HG03103 (cell line): ENCODE data around the gene EID2B.

Source experiments
- ATAC-seq: cut with Tn5 transposase; IDR thresholded peaks from one replicate; pipeline ENCODE4 v1.9.1; 2021; ENCODE audit warnings: low read depth; ENCODE audit not compliant: unreplicated experiment

The EID2B gene

GRCh38 chr19:39532233-39533002 lies at the start of gene EID2B:
Gene EID2B, minus strand, starts transcription at chr19:39532852. Its CDS starts 50 bp downstream, at chr19:39532802.
- peak; percentile 79 for ATAC-seq

GRCh38 chr19:39582442-39582841 lies 49.8 kb upstream of the EID2B start:
- ATAC-seq: no peak

GRCh38 chr19:39568604-39569003 lies 36.0 kb upstream of the EID2B start:
- no peak for ATAC-seq

GRCh38 chr19:39566064-39566463 lies 33.4 kb upstream of the EID2B start:
- no peak for ATAC-seq

- ATAC-seq: no peak
Observed at GRCh38 chr19:39563408-39563807, 30.8 kb upstream of the EID2B start.

- no peak for ATAC-seq
Observed at GRCh38 chr19:39558624-39559117, 26.0 kb upstream of the EID2B start.

- ATAC-seq: no peak
Observed at GRCh38 chr19:39557811-39558623, 25.4 kb upstream of the EID2B start.

- no peak for ATAC-seq
Observed at GRCh38 chr19:39555883-39556282, 23.2 kb upstream of the EID2B start.

- ATAC-seq: no peak
Observed at GRCh38 chr19:39554701-39555311, 22.2 kb upstream of the EID2B start.

GRCh38 chr19:39553082-39553652 lies 20.5 kb upstream of the EID2B start:
- ATAC-seq: no peak

GRCh38 chr19:39550197-39550596 lies 17.5 kb upstream of the EID2B start:
- ATAC-seq: no peak

- no peak for ATAC-seq
Observed at GRCh38 chr19:39546599-39546998, 13.9 kb upstream of the EID2B start.

GRCh38 chr19:39544911-39545310 lies 12.3 kb upstream of the EID2B start:
- no peak for ATAC-seq

- ATAC-seq: no peak
Observed at GRCh38 chr19:39544226-39544903, 11.7 kb upstream of the EID2B start.

- no peak for ATAC-seq
Observed at GRCh38 chr19:39543477-39543857, 10.8 kb upstream of the EID2B start.

- ATAC-seq: no peak
Observed at GRCh38 chr19:39542206-39542605, 9.6 kb upstream of the EID2B start.

- no peak for ATAC-seq
Observed at GRCh38 chr19:39540333-39540673, 7.7 kb upstream of the EID2B start.

- ATAC-seq: peak; percentile 86
Observed at GRCh38 chr19:39539518-39540332, 7.1 kb upstream of the EID2B start, which contains the start of gene EID2. Gene EID2, minus strand, starts transcription at chr19:39540161. Its CDS starts 82 bp downstream, at chr19:39540079.

GRCh38 chr19:39539165-39539517 lies 6.5 kb upstream of the EID2B start:
- no peak for ATAC-seq

GRCh38 chr19:39533791-39534190 lies 1.1 kb upstream of the EID2B start:
- ATAC-seq: no peak
